CD4-positive, CD25-positive, alpha-beta regulatory T cell (primary cell): Measurements from ENCODE around the gene SLC38A10. TPM values are rescaled to one million over a fixed set of nuclear protein-coding genes. Genes with fewer than 3 reads are reported as not detected.

ENCODE experiments used
- ATAC-seq, 2 donors: fragments of 150-1000 bp; cut with Tn5 transposase; one replicate each; pipeline ENCODE4 v1.10.0; 2021; ENCODE audit warnings: low read depth in 2 of 2, moderate number of reproducible peaks in 2 of 2, moderate library complexity in 1 of 2
- DNase-seq, 3 donors: peaks; one replicate each; pipeline versions ENCODE4 v3.0.0 to v3.0.0-alpha.2; 2012 to 2022; ENCODE audit warnings: mixed read lengths in 1 of 3
- H3K27ac ChIP-seq: one replicate; pipeline ENCODE4 v1.7.0; 2013; ENCODE audit warnings: mild to moderate bottlenecking, low read length; ENCODE audit not compliant: insufficient read depth, poor library complexity, severe bottlenecking
- H3K27me3 ChIP-seq: one replicate; pipeline ENCODE4 v1.7.0; 2013; ENCODE audit warnings: low read length; ENCODE audit not compliant: control insufficient read depth, insufficient read depth
- H3K36me3 ChIP-seq: one replicate; pipeline ENCODE4 v1.7.0; 2013; ENCODE audit warnings: mild to moderate bottlenecking, low read length, moderate library complexity; ENCODE audit not compliant: control insufficient read depth, insufficient read depth
- H3K4me1 ChIP-seq: 2 replicates; pipeline ENCODE4 v1.7.0; 2013; ENCODE audit warnings: mild to moderate bottlenecking, low read length; ENCODE audit not compliant: insufficient read depth, control insufficient read depth, poor library complexity, severe bottlenecking
- H3K4me3 ChIP-seq: one replicate; pipeline ENCODE4 v1.7.0; 2013; ENCODE audit warnings: low read depth, mild to moderate bottlenecking, low read length, moderate library complexity
- H3K9me3 ChIP-seq, 2 experiments: 1 replicate in 1 of 2; 2 replicates in 1 of 2; pipeline ENCODE4 v1.7.0; 2013; ENCODE audit warnings: low read length in 2 of 2, mild to moderate bottlenecking in 1 of 2, moderate library complexity in 1 of 2; ENCODE audit not compliant: control insufficient read depth in 2 of 2
- H3K27ac Mint-ChIP-seq, 3 donors: one replicate each; pipeline ENCODE4 v1.8.0; 2020 to 2022; ENCODE audit warnings: mild to moderate bottlenecking in 3 of 3, mixed read lengths in 3 of 3, moderate library complexity in 2 of 3
- H3K27me3 Mint-ChIP-seq: one replicate; pipeline ENCODE4 v1.8.0; 2022; ENCODE audit warnings: mild to moderate bottlenecking, mixed read lengths
- H3K36me3 Mint-ChIP-seq: one replicate; pipeline ENCODE4 v1.8.0; 2020; ENCODE audit warnings: mixed read lengths
- H3K4me1 Mint-ChIP-seq, 4 donors: one replicate each; pipeline ENCODE4 v1.8.0; 2020 to 2022; ENCODE audit warnings: mixed read lengths in 4 of 4, mild to moderate bottlenecking in 1 of 4
- H3K4me3 Mint-ChIP-seq, 4 donors: one replicate each; pipeline ENCODE4 v1.8.0; 2020 to 2022; ENCODE audit warnings: mild to moderate bottlenecking in 4 of 4, mixed read lengths in 4 of 4, moderate library complexity in 3 of 4
- H3K9me3 Mint-ChIP-seq, 7 donors: one replicate each; pipeline ENCODE4 v1.8.0; 2020 to 2022; ENCODE audit warnings: mixed read lengths in 7 of 7, mild to moderate bottlenecking in 3 of 7, moderate library complexity in 2 of 7
- polyA plus RNA-seq, 4 donors: library from polyadenylated mRNA; unstranded; fragments of 300-500 nt; fragmentation: Illumina TruSeq; gene quantifications; one replicate each; pipeline ENCODE4 v1.2.3, GENCODE V29; 2021
- total RNA-seq: library from RNA; stranded (reverse); gene quantifications from one replicate; pipeline ENCODE4 v1.2.3, GENCODE V29; 2022

Gene SLC38A10
- total and polyA plus RNA-seq, 5 donors from 2014 or later: 38.2 to 66.3 (median 50.1) TPM

GRCh38 chr17:81257533-81257932 is 37.6 kb downstream of the SLC38A10 start:
- H3K27me3 Mint-ChIP-seq: no peaks in the 10 kb centered on the region
- no peak overlapping the region for H3K4me3 ChIP-seq
- ATAC-seq (no peak), DNase-seq (no peak)
- H3K4me1 ChIP-seq: no peaks in the 10 kb centered on the region
- no peak overlapping the region for H3K27ac Mint-ChIP-seq
- peaks cover 0 to 1% (median 0%) of the 10 kb centered on the region in 7 donors for H3K9me3 Mint-ChIP-seq
- H3K27me3 ChIP-seq: no peaks in the 10 kb centered on the region
- H3K4me1 Mint-ChIP-seq: peaks cover 3 to 10% (median 8%) of the 10 kb centered on the region in 4 donors
- no peaks in the 10 kb centered on the region for H3K9me3 ChIP-seq
- peaks cover 46% of the 10 kb centered on the region for H3K36me3 ChIP-seq
- no peak overlapping the region for H3K27ac ChIP-seq
- peaks cover 8% of the 10 kb centered on the region for H3K36me3 Mint-ChIP-seq
- no peak overlapping the region for H3K4me3 Mint-ChIP-seq

DNA sequence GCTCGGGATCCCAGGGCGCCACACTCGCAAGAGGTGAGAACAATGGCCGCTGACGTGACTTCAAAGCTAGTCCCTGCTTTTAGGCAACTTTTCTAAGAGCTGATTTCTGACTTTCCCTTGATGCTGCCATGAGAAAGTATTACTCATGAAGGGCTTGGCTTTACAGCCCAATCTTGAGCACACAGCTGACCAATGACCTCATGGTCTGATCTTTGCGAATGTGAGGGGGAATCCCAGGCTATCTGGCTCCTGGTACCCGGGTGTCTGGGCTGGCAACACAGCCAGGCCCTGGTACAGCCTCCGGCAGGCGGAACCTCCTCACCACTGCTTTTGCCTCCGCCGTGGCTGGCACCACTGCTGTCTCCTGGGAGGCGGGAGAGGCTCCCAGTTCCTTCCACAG is 38.5 kb downstream of the SLC38A10 start:
- Histone ChIP-seq H3K9me3 (no peaks in the 10 kb centered on the region), H3K4me1 (no peaks in the 10 kb centered on the region), H3K36me3 (peaks cover 45% of the 10 kb centered on the region), H3K27ac (no peak overlapping the region), H3K27me3 (no peaks in the 10 kb centered on the region), H3K4me3 (no peak overlapping the region)
- Mint-ChIP-seq H3K4me3 (no peak overlapping the region), H3K27ac (peak overlapping the region in 1 of 3 donors; percentile 51), H3K36me3 (peaks cover 11% of the 10 kb centered on the region), H3K9me3 (peaks cover 0 to 1% (median 0%) of the 10 kb centered on the region in 7 donors), H3K27me3 (no peaks in the 10 kb centered on the region), H3K4me1 (peaks cover 3 to 10% (median 8%) of the 10 kb centered on the region in 4 donors)
- no peak for DNase-seq
- no peak for ATAC-seq

DNA sequence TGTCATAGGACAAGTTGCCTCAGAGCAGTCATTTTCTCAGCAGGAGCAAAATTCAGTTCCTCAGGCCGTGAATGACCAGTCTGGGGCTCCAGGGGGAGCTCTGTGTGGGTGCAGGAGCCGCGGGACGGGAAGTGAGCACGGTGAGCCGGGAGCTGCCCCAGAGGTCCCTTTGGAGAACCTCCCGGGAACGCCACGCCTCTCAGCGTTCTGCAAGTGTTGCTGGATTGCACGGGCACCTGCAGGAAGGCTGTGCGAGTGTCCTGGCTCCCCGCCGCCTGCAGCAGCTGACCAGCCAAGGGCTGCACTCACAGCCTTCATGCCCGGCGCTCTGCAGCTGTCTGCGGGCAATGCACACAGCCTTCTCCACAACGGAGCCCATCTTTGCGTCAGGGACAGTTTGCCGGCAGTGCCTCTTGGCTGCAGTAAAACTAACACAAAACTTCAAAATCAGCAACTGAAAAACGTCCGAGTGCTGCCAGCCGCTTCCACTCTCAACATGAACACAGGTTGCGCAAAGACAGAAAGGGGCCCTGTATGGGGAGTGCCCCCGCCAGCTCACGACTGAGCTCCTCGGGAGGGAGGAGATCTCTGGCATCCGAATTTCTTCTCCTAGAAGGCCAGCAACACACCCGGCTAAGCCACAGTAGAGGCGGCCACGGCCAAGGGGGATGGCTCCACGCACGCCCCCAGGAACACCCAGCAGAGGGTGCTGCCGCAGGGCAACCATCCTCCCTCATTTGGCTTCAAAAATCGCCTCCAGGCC is 40.0 kb downstream of the SLC38A10 start:
- Mint-ChIP-seq H3K9me3 (peaks cover 0 to 1% (median 0%) of the 10 kb centered on the region in 7 donors), H3K36me3 (peaks cover 11% of the 10 kb centered on the region)
- peaks cover 38% of the 10 kb centered on the region for H3K36me3 ChIP-seq

GRCh38 chr17:81253358-81254131 is 41.6 kb downstream of the SLC38A10 start:
- Histone ChIP-seq H3K9me3 (no peaks in the 10 kb centered on the region), H3K27me3 (no peaks in the 10 kb centered on the region), H3K4me3 (no peak overlapping the region), H3K36me3 (peaks cover 27% of the 10 kb centered on the region), H3K4me1 (no peaks in the 10 kb centered on the region), H3K27ac (no peak overlapping the region)
- Mint-ChIP-seq H3K4me1 (peaks cover 3 to 10% (median 8%) of the 10 kb centered on the region in 4 donors), H3K4me3 (no peak overlapping the region), H3K36me3 (peaks cover 11% of the 10 kb centered on the region), H3K27me3 (no peaks in the 10 kb centered on the region), H3K27ac (peak overlapping the region; percentile 1 to 90 (median 76)), H3K9me3 (peaks cover 0 to 1% (median 0%) of the 10 kb centered on the region in 7 donors)
- peak; percentile 67 to 73 for ATAC-seq
- peak; percentile 41 to 67 (median 57) for DNase-seq

More for the DNA sequence above, 40.0 kb downstream of the SLC38A10 start:
- Histone ChIP-seq H3K9me3 (no peaks in the 10 kb centered on the region), H3K4me1 (no peaks in the 10 kb centered on the region), H3K27ac (no peak overlapping the region), H3K27me3 (no peaks in the 10 kb centered on the region), H3K4me3 (no peak overlapping the region)
- DNase-seq (no peak), ATAC-seq (no peak)
- Mint-ChIP-seq H3K27me3 (no peaks in the 10 kb centered on the region), H3K4me3 (no peak overlapping the region), H3K27ac (no peak overlapping the region), H3K4me1 (peaks cover 3 to 10% (median 8%) of the 10 kb centered on the region in 4 donors)

DNA sequence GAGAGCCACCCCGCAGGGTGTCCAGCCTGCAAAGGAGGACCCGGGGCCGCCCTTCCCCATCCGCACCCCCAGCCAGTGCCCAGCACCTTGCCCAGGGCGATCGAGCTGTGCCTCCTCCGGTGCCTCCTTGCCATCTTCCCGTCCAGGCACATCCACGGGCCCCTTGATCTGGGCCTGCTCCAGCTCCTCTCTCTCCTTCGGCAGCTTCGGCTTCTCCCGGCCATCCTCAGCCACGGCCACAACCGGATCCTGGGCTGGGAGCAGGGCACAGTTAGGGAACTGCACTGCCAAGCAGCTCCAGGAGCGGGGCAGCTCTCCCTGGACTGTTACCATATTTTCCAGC is 42.1 kb downstream of the SLC38A10 start:
- H3K36me3 ChIP-seq: peaks cover 27% of the 10 kb centered on the region
- no peak overlapping the region for H3K4me3 ChIP-seq
- H3K4me3 Mint-ChIP-seq: no peak overlapping the region
- H3K4me1 ChIP-seq: no peaks in the 10 kb centered on the region
- no peaks in the 10 kb centered on the region for H3K27me3 Mint-ChIP-seq
- no peak for ATAC-seq
- H3K9me3 ChIP-seq: no peaks in the 10 kb centered on the region
- peak overlapping the region in 2 of 3 donors; percentile 1 to 90 for H3K27ac Mint-ChIP-seq
- H3K4me1 Mint-ChIP-seq: peaks cover 3 to 10% (median 8%) of the 10 kb centered on the region in 4 donors
- peaks cover 0 to 1% (median 0%) of the 10 kb centered on the region in 7 donors for H3K9me3 Mint-ChIP-seq
- no peak overlapping the region for H3K27ac ChIP-seq
- H3K36me3 Mint-ChIP-seq: peaks cover 11% of the 10 kb centered on the region
- DNase-seq: no peak
- H3K27me3 ChIP-seq: no peaks in the 10 kb centered on the region

DNA sequence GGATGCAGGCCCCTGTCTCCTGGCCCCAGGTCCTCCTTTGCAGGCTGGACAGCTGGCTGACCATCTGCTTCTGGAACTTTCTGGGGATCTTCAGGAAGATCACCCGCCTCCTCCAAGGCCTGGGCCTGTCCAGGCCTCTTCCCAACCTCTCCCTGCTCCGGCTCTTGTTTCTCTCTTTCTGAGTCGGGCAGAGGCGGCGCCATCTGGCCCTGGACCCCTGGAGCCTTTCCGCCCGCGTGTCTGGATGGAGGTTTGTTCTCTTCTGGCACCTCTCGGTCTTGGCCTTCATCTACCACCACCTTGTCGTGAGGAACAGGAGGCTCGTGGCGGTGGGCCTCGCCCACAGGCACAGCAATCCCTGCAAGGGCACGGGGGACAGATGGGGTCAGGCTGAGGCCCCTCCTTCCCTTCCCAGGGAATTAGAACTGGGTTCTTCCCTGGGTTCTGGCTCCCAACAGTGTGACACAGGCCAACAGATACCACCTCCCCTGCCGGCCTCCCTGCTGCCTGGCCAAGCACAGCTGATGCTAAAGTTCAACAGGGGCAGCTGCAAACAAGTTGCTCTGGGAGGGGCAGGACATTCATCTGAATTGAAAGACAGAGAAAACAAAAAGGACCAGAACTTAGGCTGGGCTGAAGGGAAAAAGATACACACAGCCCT is 42.7 kb downstream of the SLC38A10 start:
- H3K4me1 Mint-ChIP-seq: peaks cover 3 to 10% (median 8%) of the 10 kb centered on the region in 4 donors
- H3K4me1 ChIP-seq: no peaks in the 10 kb centered on the region
- H3K36me3 Mint-ChIP-seq: peaks cover 11% of the 10 kb centered on the region
- H3K9me3 ChIP-seq: no peaks in the 10 kb centered on the region
- DNase-seq (no peak), ATAC-seq (no peak)
- no peaks in the 10 kb centered on the region for H3K27me3 Mint-ChIP-seq
- H3K4me3 ChIP-seq: no peak overlapping the region
- peaks cover 27% of the 10 kb centered on the region for H3K36me3 ChIP-seq
- H3K27ac Mint-ChIP-seq: no peak overlapping the region
- peaks cover 0 to 1% (median 0%) of the 10 kb centered on the region in 7 donors for H3K9me3 Mint-ChIP-seq
- no peak overlapping the region for H3K4me3 Mint-ChIP-seq
- no peaks in the 10 kb centered on the region for H3K27me3 ChIP-seq
- H3K27ac ChIP-seq: no peak overlapping the region

GRCh38 chr17:81251709-81252301 is 43.3 kb downstream of the SLC38A10 start:
- Histone ChIP-seq H3K9me3 (no peaks in the 10 kb centered on the region), H3K4me3 (no peak overlapping the region), H3K27ac (no peak overlapping the region), H3K36me3 (peaks cover 27% of the 10 kb centered on the region), H3K4me1 (no peaks in the 10 kb centered on the region), H3K27me3 (no peaks in the 10 kb centered on the region)
- no peak overlapping the region for H3K27ac Mint-ChIP-seq
- ATAC-seq: no peak
- H3K9me3 Mint-ChIP-seq: peaks cover 0 to 1% (median 0%) of the 10 kb centered on the region in 7 donors
- DNase-seq: no peak
- H3K36me3 Mint-ChIP-seq: peaks cover 11% of the 10 kb centered on the region
- peaks cover 3 to 10% (median 8%) of the 10 kb centered on the region in 4 donors for H3K4me1 Mint-ChIP-seq
- H3K27me3 Mint-ChIP-seq: no peaks in the 10 kb centered on the region
- H3K4me3 Mint-ChIP-seq: no peak overlapping the region
